MM.1S (cell line): ENCODE measurements around the gene LAMA3.
A peak's percentile ranks its signal among the peaks of the same experiment; 100 is the strongest.

Experiments
- DNase-seq: peaks from one replicate; pipeline ENCODE4 v3.0.0-alpha.2; 2015
- H2AFZ ChIP-seq: fragments of 300-600 bp; sonication (generic); 2 replicates; pipeline ENCODE4 v1.6.0; 2016; ENCODE audit warnings: antibody characterized with exemption, low read length
- H3F3A ChIP-seq: fragments of 300-600 bp; sonication (generic); 2 replicates; pipeline ENCODE4 v1.6.1; 2016; ENCODE audit warnings: mild to moderate bottlenecking, antibody characterized with exemption, low read length, moderate library complexity, mixed read lengths; ENCODE audit not compliant: insufficient read depth
- H3K27ac ChIP-seq: fragments of 300-600 bp; sonication (generic); 2 replicates; pipeline ENCODE4 v1.5.1; 2016; ENCODE audit warnings: mild to moderate bottlenecking, low read length
- H3K27me3 ChIP-seq: fragments of 300-600 bp; sonication (generic); replicated peaks from 2 replicates; pipeline ENCODE4 v1.6.0; 2016; ENCODE audit warnings: low read length; ENCODE audit not compliant: insufficient read depth
- H3K36me3 ChIP-seq: fragments of 300-600 bp; sonication (generic); replicated peaks from 2 replicates; pipeline ENCODE4 v1.6.1; 2016; ENCODE audit warnings: mild to moderate bottlenecking, low read length, mixed read lengths; ENCODE audit not compliant: insufficient read depth
- H3K4me1 ChIP-seq: fragments of 300-600 bp; sonication (generic); 2 replicates; pipeline ENCODE4 v1.6.1; 2016; ENCODE audit warnings: low read length, mixed read lengths
- H3K4me2 ChIP-seq: fragments of 300-600 bp; sonication (generic); 2 replicates; pipeline ENCODE4 v1.6.0; 2016; ENCODE audit warnings: low read depth, low read length
- H3K4me3 ChIP-seq: fragments of 300-600 bp; sonication (generic); 2 replicates; pipeline ENCODE4 v1.5.1; 2016; ENCODE audit warnings: low read length, mixed read lengths
- H3K79me2 ChIP-seq: fragments of 300-600 bp; sonication (generic); 2 replicates; pipeline ENCODE4 v1.6.1; 2016; ENCODE audit warnings: mixed run types, low read length, mixed read lengths
- H3K9ac ChIP-seq: fragments of 300-600 bp; sonication (generic); 2 replicates; pipeline ENCODE4 v1.6.1; 2016; ENCODE audit warnings: low read length, mixed read lengths
- H3K9me2 ChIP-seq: fragments of 300-600 bp; sonication (generic); replicated peaks from 2 replicates; pipeline ENCODE4 v1.6.1; 2016; ENCODE audit warnings: mild to moderate bottlenecking, low read length, mixed read lengths; ENCODE audit not compliant: insufficient read depth
- H3K9me3 ChIP-seq: fragments of 300-600 bp; sonication (generic); replicated peaks from 2 replicates; pipeline ENCODE4 v1.6.1; 2016; ENCODE audit warnings: mild to moderate bottlenecking, low read length, mixed read lengths; ENCODE audit not compliant: insufficient read depth
- H4K20me1 ChIP-seq: fragments of 300-600 bp; sonication (generic); 2 replicates; pipeline ENCODE4 v1.6.1; 2016; ENCODE audit warnings: mild to moderate bottlenecking, low read length, moderate library complexity, mixed read lengths; ENCODE audit not compliant: insufficient read depth
- CTCF ChIP-seq: fragments of 300-600 bp; sonication (generic); IDR thresholded peaks from 2 replicates; pipeline ENCODE4 v1.5.1; 2016; ENCODE audit warnings: antibody characterized with exemption, low read length, mixed read lengths
- EZH2 ChIP-seq: fragments of 300-600 bp; sonication (generic); optimal IDR thresholded peaks from 2 replicates; pipeline ENCODE3; 2017; ENCODE audit warnings: low read depth, mild to moderate bottlenecking, antibody characterized with exemption, low read length, mixed read lengths
- EZH2phosphoT487 ChIP-seq: fragments of 300-600 bp; sonication (generic); IDR thresholded peaks from 2 replicates; pipeline ENCODE4 v1.6.1; 2018; ENCODE audit warnings: antibody characterized with exemption, low read length

LAMA3 gene

GRCh38 chr18:23964282-23965238 is 275.3 kb downstream of the LAMA3 start:
- TF ChIP-seq CTCF (no peak), EZH2phosphoT487 (no peak), EZH2 (no peak)
- no peak overlapping the region for H3K27ac ChIP-seq
- no peaks in the 10 kb centered on the region for H3F3A ChIP-seq
- no peak for DNase-seq
- no peaks in the 10 kb centered on the region for H3K4me1 ChIP-seq
- H4K20me1 ChIP-seq = no peaks in the 10 kb centered on the region
- H3K27me3 ChIP-seq = no peaks in the 10 kb centered on the region
- no peaks in the 10 kb centered on the region for H3K36me3 ChIP-seq
- H3K9ac ChIP-seq = no peak overlapping the region
- H3K79me2 ChIP-seq = no peaks in the 10 kb centered on the region
- H2AFZ ChIP-seq = no peak overlapping the region
- H3K9me3 ChIP-seq = no peaks in the 10 kb centered on the region
- no peak overlapping the region for H3K4me3 ChIP-seq
- H3K9me2 ChIP-seq = no peaks in the 10 kb centered on the region
- no peak overlapping the region for H3K4me2 ChIP-seq

DNA sequence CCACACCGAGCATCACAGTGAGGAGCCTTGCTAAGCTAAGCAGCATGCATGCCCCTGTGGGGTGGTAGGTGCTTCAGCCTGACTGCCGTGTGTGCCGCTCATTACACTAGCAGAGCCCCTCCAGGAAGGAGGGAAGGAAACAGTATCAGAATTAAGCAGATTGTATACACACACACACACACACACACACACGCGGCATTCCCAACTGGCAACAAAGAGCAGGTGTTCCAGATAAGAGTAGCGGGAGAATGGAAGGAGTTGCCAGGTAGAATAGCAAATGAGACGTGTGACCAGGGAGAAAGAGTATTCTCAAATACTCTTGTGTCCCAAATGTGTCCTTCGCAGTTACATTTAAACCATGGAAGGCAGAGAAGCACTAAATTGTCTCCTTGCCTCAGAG is 277.7 kb downstream of the LAMA3 start:
- Histone ChIP-seq H3F3A (no peaks in the 10 kb centered on the region), H3K4me1 (no peaks in the 10 kb centered on the region), H3K4me3 (no peak overlapping the region), H3K9ac (no peak overlapping the region), H3K27ac (no peak overlapping the region), H3K9me3 (no peaks in the 10 kb centered on the region), H4K20me1 (no peaks in the 10 kb centered on the region), H3K79me2 (no peaks in the 10 kb centered on the region), H3K9me2 (no peaks in the 10 kb centered on the region), H3K27me3 (no peaks in the 10 kb centered on the region), H3K4me2 (no peak overlapping the region), H2AFZ (no peak overlapping the region), H3K36me3 (no peaks in the 10 kb centered on the region)
- no peak for TF ChIP-seq EZH2
- no peak for TF ChIP-seq EZH2phosphoT487
- no peak for TF ChIP-seq CTCF
- no peak for DNase-seq

DNA sequence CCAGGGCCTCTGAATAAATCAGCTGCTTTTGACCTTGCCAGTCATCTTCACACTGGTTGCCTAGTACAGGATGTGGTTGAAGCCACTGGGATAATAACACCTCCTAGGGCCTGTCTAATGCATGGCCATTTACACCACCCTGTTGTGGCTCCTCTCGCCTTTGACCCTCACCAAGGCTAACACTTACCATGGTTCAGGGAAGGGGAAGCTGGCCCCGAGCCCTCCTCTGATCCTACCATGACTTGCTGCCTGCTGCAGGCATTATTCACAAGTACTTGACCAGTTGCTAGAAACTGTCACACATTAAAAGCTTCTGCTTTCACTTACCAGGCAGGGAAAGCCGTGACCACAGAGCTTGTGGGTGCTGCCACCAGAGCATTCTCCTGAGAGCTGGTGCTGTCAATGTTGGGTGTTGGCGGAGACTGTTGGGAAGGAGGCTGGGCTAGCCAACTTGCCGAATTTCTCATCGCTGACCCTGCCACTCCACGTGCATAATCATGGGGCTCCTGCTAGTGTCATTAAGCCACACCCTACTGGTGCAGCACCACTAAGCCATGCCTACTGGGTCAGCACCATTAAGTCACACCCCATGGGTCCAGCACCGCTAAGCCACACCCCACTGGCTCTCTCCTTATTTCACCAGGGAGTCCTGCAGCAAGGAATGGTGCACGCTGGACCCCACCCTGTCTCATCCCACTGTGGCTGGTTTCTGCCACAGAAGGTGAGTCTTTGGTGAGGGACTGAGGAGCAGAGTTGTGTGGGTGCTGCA is 278.3 kb downstream of the LAMA3 start:
- TF ChIP-seq EZH2phosphoT487 = no peak
- TF ChIP-seq EZH2 = no peak
- no peak for TF ChIP-seq CTCF
- Histone ChIP-seq H3K27me3 (no peaks in the 10 kb centered on the region), H3K27ac (no peak overlapping the region), H3F3A (no peaks in the 10 kb centered on the region), H4K20me1 (no peaks in the 10 kb centered on the region), H3K4me1 (no peaks in the 10 kb centered on the region), H3K4me3 (no peak overlapping the region), H3K36me3 (no peaks in the 10 kb centered on the region), H3K9ac (no peak overlapping the region), H3K9me2 (no peaks in the 10 kb centered on the region), H2AFZ (no peak overlapping the region), H3K4me2 (no peak overlapping the region), H3K9me3 (no peaks in the 10 kb centered on the region), H3K79me2 (no peaks in the 10 kb centered on the region)
- DNase-seq = peak; percentile 9
